Measurements from ENCODE around the gene OR13J1.
A peak's percentile ranks its signal among the peaks of the same experiment; 100 is the strongest.

Gene OR13J1

GRCh38 chr9:35856882-35857281 lies 13.3 kb downstream of the OR13J1 start:
- no peak for DNase-seq

- no peak for DNase-seq
Observed at GRCh38 chr9:35856206-35856605, 14.0 kb downstream of the OR13J1 start.

GRCh38 chr9:35854091-35854762 lies 16.0 kb downstream of the OR13J1 start:
- DNase-seq, result no peak

GRCh38 chr9:35852876-35853865 lies 17.0 kb downstream of the OR13J1 start:
- DNase-seq, result no peak

GRCh38 chr9:35852267-35852815 lies 17.9 kb downstream of the OR13J1 start:
- DNase-seq, result no peak

- no peak for DNase-seq
Observed at GRCh38 chr9:35847792-35848572, 22.2 kb downstream of the OR13J1 start.

- DNase-seq, result no peak
Observed at GRCh38 chr9:35845824-35846771, 24.1 kb downstream of the OR13J1 start.

GRCh38 chr9:35844628-35845270 lies 25.5 kb downstream of the OR13J1 start:
- DNase-seq, result peak; percentile 61

GRCh38 chr9:35842795-35843194 lies 27.4 kb downstream of the OR13J1 start:
- DNase-seq, result no peak

- no peak for DNase-seq
Observed at GRCh38 chr9:35842020-35842745, 28.0 kb downstream of the OR13J1 start.

GRCh38 chr9:35841645-35841900 lies 28.6 kb downstream of the OR13J1 start:
- no peak for DNase-seq

GRCh38 chr9:35840881-35841644 lies 29.1 kb downstream of the OR13J1 start:
- DNase-seq, result no peak

GRCh38 chr9:35839926-35840325 lies 30.3 kb downstream of the OR13J1 start:
- DNase-seq, result no peak

- no peak for DNase-seq
Observed at GRCh38 chr9:35836595-35836994, 33.6 kb downstream of the OR13J1 start.

GRCh38 chr9:35835766-35836165 lies 34.4 kb downstream of the OR13J1 start:
- DNase-seq, result no peak

GRCh38 chr9:35835216-35835632 lies 35.0 kb downstream of the OR13J1 start:
- DNase-seq, result no peak

- no peak for DNase-seq
Observed at GRCh38 chr9:35834260-35835215, 35.7 kb downstream of the OR13J1 start.

- no peak for DNase-seq
Observed at GRCh38 chr9:35832814-35833213, 37.4 kb downstream of the OR13J1 start.

- no peak for DNase-seq
Observed at GRCh38 chr9:35831040-35831439, 39.2 kb downstream of the OR13J1 start.
